Esophagus muscularis mucosa (tissue), 4 donors: ENCODE measurements around the gene THTPA.

Experiments used
- CTCF ChIP-seq, 3 experiments: fragments of 200-600 bp in 2 of 3; fragments of 450-650 bp in 1 of 3; sonication (generic) in 2 of 3; IDR thresholded peaks; one replicate each; pipeline ENCODE4 v1.5.1; 2017 to 2019; ENCODE audit warnings: antibody characterized with exemption in 3 of 3, mild to moderate bottlenecking in 2 of 3, moderate library complexity in 1 of 3
- EP300 ChIP-seq: sonication (generic); formaldehyde crosslinking; IDR thresholded peaks from one replicate; pipeline ENCODE4 v1.6.1; 2017; ENCODE audit warnings: antibody characterized with exemption
- POLR2A ChIP-seq: fragments of 450-650 bp; IDR thresholded peaks from one replicate; pipeline ENCODE4 v1.6.1; 2017; ENCODE audit warnings: antibody characterized with exemption, moderate library complexity, mild to moderate bottlenecking, low read depth
- POLR2AphosphoS5 ChIP-seq, 2 donors: sonication (generic); formaldehyde crosslinking; IDR thresholded peaks; one replicate each; pipeline ENCODE4 v1.6.1; 2017; ENCODE audit warnings: antibody characterized with exemption in 2 of 2

DNA sequence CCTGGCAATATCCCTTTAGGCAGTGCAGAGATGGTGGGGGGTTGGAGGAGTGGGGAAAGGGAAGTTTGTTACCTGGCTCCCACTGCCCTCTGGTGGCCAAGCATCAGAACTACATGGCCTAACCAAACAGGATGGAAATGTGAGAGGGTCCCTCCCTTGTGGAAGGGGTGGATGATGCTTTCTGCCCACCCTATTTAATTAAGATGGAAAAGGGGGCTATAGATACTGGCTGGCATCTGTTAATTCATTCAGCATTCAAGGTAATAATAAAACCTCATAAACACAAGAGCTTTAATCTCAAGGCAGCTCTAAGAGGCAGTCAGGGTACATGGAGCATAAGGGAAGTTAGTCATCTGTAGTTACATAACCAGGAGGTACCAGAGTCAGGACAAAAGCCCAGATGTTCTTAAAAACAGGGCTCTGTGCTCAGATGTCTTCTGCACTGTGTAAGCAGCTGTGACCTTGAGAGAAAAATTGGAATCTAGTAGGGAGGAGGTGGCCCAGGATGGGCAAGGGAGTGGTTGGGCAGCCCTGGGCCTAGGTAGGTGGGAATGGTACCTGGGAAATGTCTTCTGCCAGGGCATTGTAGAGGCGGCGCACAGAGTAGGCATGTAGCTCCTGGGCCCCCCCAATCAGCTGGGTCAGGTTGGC lies 6.9 kb downstream of the THTPA start:
- peak; percentile 87 to 98 (median 89) for TF ChIP-seq CTCF (IDR thresholded peaks at IDR 0.05)
- TF ChIP-seq POLR2AphosphoS5 (IDR thresholded peaks at IDR 0.05) = no peak
- TF ChIP-seq EP300 = no peak
- no peak for TF ChIP-seq POLR2A
